H9 (cell line): ENCODE measurements around the gene ABHD16A. TPM values are rescaled to one million over a fixed set of nuclear protein-coding genes. Genes with fewer than 3 reads are reported as not detected.

Experiments used
- DNase-seq: peaks from one replicate; pipeline ENCODE4 v3.0.0-alpha.2; 2017
- H2AFZ ChIP-seq: one replicate; pipeline ENCODE4 v1.6.1; 2013; ENCODE audit warnings: mild to moderate bottlenecking, low read length, control low read depth, moderate library complexity
- H2AK5ac ChIP-seq: 2 replicates; pipeline ENCODE4 v1.6.1; 2013; ENCODE audit warnings: low read length, control low read depth, mixed read lengths; ENCODE audit not compliant: insufficient read length
- H2BK120ac ChIP-seq: one replicate; pipeline ENCODE4 v1.6.1; 2013; ENCODE audit warnings: low read depth, mild to moderate bottlenecking, low read length, control low read depth, inconsistent platforms; ENCODE audit not compliant: poor library complexity, severe bottlenecking
- H2BK12ac ChIP-seq: 2 replicates; pipeline ENCODE4 v1.6.1; 2013; ENCODE audit warnings: low read length, control low read depth, mixed read lengths, low read depth; ENCODE audit not compliant: insufficient read length
- H2BK15ac ChIP-seq: 2 replicates; pipeline ENCODE4 v1.6.1; 2013; ENCODE audit warnings: low read depth, low read length, control low read depth
- H2BK20ac ChIP-seq: one replicate; pipeline ENCODE4 v1.6.1; 2013; ENCODE audit warnings: low read depth, mild to moderate bottlenecking, low read length, control low read depth, inconsistent platforms; ENCODE audit not compliant: poor library complexity, severe bottlenecking
- H2BK5ac ChIP-seq: 2 replicates; pipeline ENCODE4 v1.6.1; 2013; ENCODE audit warnings: low read length, control low read depth, mixed read lengths; ENCODE audit not compliant: insufficient read length
- H3K14ac ChIP-seq: 2 replicates; pipeline ENCODE4 v1.6.1; 2013; ENCODE audit warnings: low read length, control low read depth; ENCODE audit not compliant: insufficient read depth
- H3K18ac ChIP-seq: 2 replicates; pipeline ENCODE4 v1.6.1; 2013; ENCODE audit warnings: low read depth, mild to moderate bottlenecking, mixed read lengths, low read length, control low read depth; ENCODE audit not compliant: insufficient read length
- H3K23ac ChIP-seq: 2 replicates; pipeline ENCODE4 v1.6.1; 2013; ENCODE audit warnings: low read length, control low read depth, mixed read lengths, low read depth; ENCODE audit not compliant: insufficient read length
- H3K23me2 ChIP-seq: 2 replicates; pipeline ENCODE4 v1.6.1; 2013; ENCODE audit warnings: low read depth, mild to moderate bottlenecking, mixed read lengths, low read length, control low read depth; ENCODE audit not compliant: insufficient read length, poor library complexity, severe bottlenecking
- H3K27ac ChIP-seq: 2 replicates; pipeline ENCODE4 v1.5.1; 2013; ENCODE audit warnings: low read length, control low read depth, mixed read lengths, low read depth; ENCODE audit not compliant: insufficient read length
- H3K27me3 ChIP-seq: 2 replicates; pipeline ENCODE4 v1.6.1; 2013; ENCODE audit warnings: low read length, control low read depth, inconsistent platforms; ENCODE audit not compliant: insufficient read depth
- H3K4ac ChIP-seq: 2 replicates; pipeline ENCODE4 v1.6.1; 2013; ENCODE audit warnings: low read depth, mild to moderate bottlenecking, control low read depth, inconsistent platforms, low read length, moderate library complexity
- H3K4me1 ChIP-seq: 2 replicates; pipeline ENCODE4 v1.6.1; 2013; ENCODE audit warnings: low read length, control low read depth, inconsistent platforms; ENCODE audit not compliant: insufficient read depth
- H3K4me2 ChIP-seq: 2 replicates; pipeline ENCODE4 v1.6.1; 2013; ENCODE audit warnings: low read length, control low read depth, mixed read lengths; ENCODE audit not compliant: insufficient read length, insufficient read depth
- H3K56ac ChIP-seq: 2 replicates; pipeline ENCODE4 v1.6.1; 2013; ENCODE audit warnings: low read depth, mild to moderate bottlenecking, mixed read lengths, low read length, control low read depth; ENCODE audit not compliant: insufficient read length
- H3K79me1 ChIP-seq: 2 replicates; pipeline ENCODE4 v1.6.1; 2013; ENCODE audit warnings: low read depth, mild to moderate bottlenecking, moderate library complexity, low read length, control low read depth, inconsistent platforms; ENCODE audit not compliant: insufficient read depth, poor library complexity, severe bottlenecking
- H3K79me2 ChIP-seq: 2 replicates; pipeline ENCODE4 v1.6.1; 2013; ENCODE audit warnings: low read length, control low read depth, inconsistent platforms; ENCODE audit not compliant: insufficient read depth
- H3K9ac ChIP-seq: 2 replicates; pipeline ENCODE4 v1.6.1; 2013; ENCODE audit warnings: low read length, control low read depth, mixed read lengths; ENCODE audit not compliant: insufficient read length; ENCODE audit errors: extremely low read depth
- H3K9me3 ChIP-seq: one replicate; pipeline ENCODE4 v1.6.1; 2013; ENCODE audit warnings: low read depth, low read length, inconsistent platforms; ENCODE audit not compliant: control insufficient read depth
- H3T11ph ChIP-seq: one replicate; pipeline ENCODE4 v1.6.1; 2013; ENCODE audit warnings: mild to moderate bottlenecking, low read length, control low read depth, inconsistent platforms
- H4K20me1 ChIP-seq: one replicate; pipeline ENCODE4 v1.6.1; 2013; ENCODE audit not compliant: control insufficient read depth, insufficient read length, insufficient read depth
- H4K5ac ChIP-seq: 2 replicates; pipeline ENCODE4 v1.6.1; 2013; ENCODE audit warnings: low read depth, mild to moderate bottlenecking, mixed read lengths, low read length, control low read depth; ENCODE audit not compliant: insufficient read length
- H4K8ac ChIP-seq: replicated peaks from 2 replicates; pipeline ENCODE4 v1.6.1; 2013; ENCODE audit warnings: low read length, control low read depth, mixed read lengths, low read depth; ENCODE audit not compliant: insufficient read length
- H4K91ac ChIP-seq: 2 replicates; pipeline ENCODE4 v1.6.1; 2013; ENCODE audit warnings: low read depth, mild to moderate bottlenecking, moderate library complexity, mixed read lengths, low read length, control low read depth; ENCODE audit not compliant: insufficient read length
- H3K27ac Mint-ChIP-seq, 3 experiments: 2 replicates in 2 of 3; 3 replicates in 1 of 3; pipeline ENCODE4 v1.8.0; 2020 to 2021; ENCODE audit warnings: mixed read lengths in 3 of 3, mild to moderate bottlenecking in 1 of 3, moderate library complexity in 1 of 3
- H3K27me3 Mint-ChIP-seq: 2 replicates; pipeline ENCODE4 v1.8.0; 2021; ENCODE audit warnings: low read depth, mild to moderate bottlenecking, moderate library complexity, mixed read lengths
- H3K36me3 Mint-ChIP-seq, 3 experiments: 2 replicates in 2 of 3; 3 replicates in 1 of 3; pipeline ENCODE4 v1.8.0; 2020 to 2021; ENCODE audit warnings: low read depth in 3 of 3, mixed read lengths in 3 of 3; ENCODE audit not compliant: insufficient read depth in 1 of 3
- H3K4me1 Mint-ChIP-seq, 2 experiments: 2 replicates each; pipeline ENCODE4 v1.8.0; 2020; ENCODE audit warnings: mixed read lengths in 2 of 2
- H3K4me3 Mint-ChIP-seq, 2 experiments: 2 replicates in 1 of 2; 3 replicates in 1 of 2; pipeline ENCODE4 v1.8.0; 2020 to 2021; ENCODE audit warnings: mild to moderate bottlenecking in 2 of 2, mixed read lengths in 2 of 2, moderate library complexity in 1 of 2
- H3K9me3 Mint-ChIP-seq, 2 experiments: 2 replicates in 1 of 2; 3 replicates in 1 of 2; pipeline ENCODE4 v1.8.0; 2020; ENCODE audit warnings: mild to moderate bottlenecking in 2 of 2, mixed read lengths in 2 of 2, moderate library complexity in 1 of 2
- WGBS: extraction: QIAGEN DNeasy Blood & Tissue Kit; methylation state at CpG from one replicate; pipeline ENCODE4 v1.1.7; 2013; ENCODE audit warnings: missing lambda C conversion rate, low lambda C conversion rate, mixed read lengths; ENCODE audit not compliant: insufficient read length; ENCODE audit errors: extremely low coverage; 5-methylcytosine and 5-hydroxymethylcytosine counted together
- total RNA-seq: library from RNA; stranded (reverse); gene quantifications from 2 replicates; pipeline ENCODE4 v1.2.1, GENCODE V29; 2021
- TF ChIP-seq, protein P1 (sequence below): fragments of 200-600 bp; sonication (generic); conservative IDR thresholded peaks from 3 replicates; pipeline ENCODE4 v1.8.0; 2021; ENCODE audit warnings: antibody characterized with exemption, mild to moderate bottlenecking

ABHD16A gene
- total RNA-seq, 1 experiment from 2014 or later: 34.4 TPM

DNA sequence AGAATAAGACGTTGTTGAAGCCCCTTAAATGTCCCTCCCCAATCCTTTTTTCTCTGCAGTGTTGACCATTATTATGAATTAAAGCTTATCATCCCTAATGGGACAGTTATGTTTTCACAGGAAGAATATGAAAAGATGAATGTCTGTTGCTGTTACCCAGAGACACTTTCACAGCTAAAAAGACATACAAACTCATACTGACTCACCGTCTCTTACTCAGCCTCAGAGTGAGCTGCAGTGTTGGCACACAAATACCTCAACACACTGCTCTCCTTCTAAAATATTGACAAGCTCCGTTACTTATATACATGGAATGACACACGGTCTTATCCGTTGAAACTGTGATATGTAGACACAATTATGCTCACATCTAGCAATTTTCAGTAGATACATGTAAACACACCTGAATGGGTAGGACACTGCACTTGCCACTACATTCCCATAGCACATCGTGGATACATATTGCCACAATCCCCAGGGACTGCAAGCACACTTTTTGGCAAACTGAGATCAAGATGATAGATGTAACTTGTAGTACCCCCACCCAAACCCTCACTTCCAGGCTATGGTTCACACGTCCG is 49.7 kb upstream of the ABHD16A start:
- Histone ChIP-seq H3K23ac (no peak overlapping the region), H3K14ac (no peak overlapping the region), H4K5ac (no peak overlapping the region), H4K20me1 (no peaks in the 10 kb centered on the region), H2AK5ac (no peak overlapping the region), H3K23me2 (no peaks in the 10 kb centered on the region), H2BK120ac (no peak overlapping the region), H3K27ac (no peak overlapping the region), H2BK20ac (no peak overlapping the region), H3T11ph (no peak overlapping the region), H2BK12ac (no peak overlapping the region), H4K8ac (no peak overlapping the region), H2AFZ (no peak overlapping the region), H2BK15ac (no peak overlapping the region), H3K4me1 (no peaks in the 10 kb centered on the region), H3K9me3 (no peaks in the 10 kb centered on the region), H3K56ac (no peak overlapping the region), H3K79me1 (no peaks in the 10 kb centered on the region), H2BK5ac (no peak overlapping the region), H3K4me2 (no peak overlapping the region), H3K27me3 (no peaks in the 10 kb centered on the region), H3K4ac (no peak overlapping the region), H4K91ac (no peak overlapping the region), H3K9ac (no peak overlapping the region), H3K79me2 (no peaks in the 10 kb centered on the region), H3K18ac (no peak overlapping the region)
- no peaks in the 10 kb centered on the region for H3K27me3 Mint-ChIP-seq
- no peaks in the 10 kb centered on the region for H3K4me1 Mint-ChIP-seq
- DNase-seq: no peak
- TF ChIP-seq, protein P1, sequence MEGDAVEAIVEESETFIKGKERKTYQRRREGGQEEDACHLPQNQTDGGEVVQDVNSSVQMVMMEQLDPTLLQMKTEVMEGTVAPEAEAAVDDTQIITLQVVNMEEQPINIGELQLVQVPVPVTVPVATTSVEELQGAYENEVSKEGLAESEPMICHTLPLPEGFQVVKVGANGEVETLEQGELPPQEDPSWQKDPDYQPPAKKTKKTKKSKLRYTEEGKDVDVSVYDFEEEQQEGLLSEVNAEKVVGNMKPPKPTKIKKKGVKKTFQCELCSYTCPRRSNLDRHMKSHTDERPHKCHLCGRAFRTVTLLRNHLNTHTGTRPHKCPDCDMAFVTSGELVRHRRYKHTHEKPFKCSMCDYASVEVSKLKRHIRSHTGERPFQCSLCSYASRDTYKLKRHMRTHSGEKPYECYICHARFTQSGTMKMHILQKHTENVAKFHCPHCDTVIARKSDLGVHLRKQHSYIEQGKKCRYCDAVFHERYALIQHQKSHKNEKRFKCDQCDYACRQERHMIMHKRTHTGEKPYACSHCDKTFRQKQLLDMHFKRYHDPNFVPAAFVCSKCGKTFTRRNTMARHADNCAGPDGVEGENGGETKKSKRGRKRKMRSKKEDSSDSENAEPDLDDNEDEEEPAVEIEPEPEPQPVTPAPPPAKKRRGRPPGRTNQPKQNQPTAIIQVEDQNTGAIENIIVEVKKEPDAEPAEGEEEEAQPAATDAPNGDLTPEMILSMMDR: no peak
- H3K9me3 Mint-ChIP-seq: no peaks in the 10 kb centered on the region
- no CpG with 5 or more reads among the region's 8 CpGs for WGBS
- peak overlapping the region in 1 of 3 experiments; percentile 61; a peak in 2 of 7 replicates for H3K27ac Mint-ChIP-seq
- H3K36me3 Mint-ChIP-seq: peaks cover 3 to 12% (median 8%) of the 10 kb centered on the region in 3 experiments; a peak in 6 of 7 replicates
- H3K4me3 Mint-ChIP-seq: no peak overlapping the region
